Smooth muscle cell (in vitro differentiated cells): ENCODE measurements around the gene GIMAP5. TPM values are rescaled to one million over a fixed set of nuclear protein-coding genes. Genes with fewer than 3 reads are reported as not detected.

Experiments
- DNase-seq: peaks from one replicate; lab custom pipeline; 2025; ENCODE audit not compliant: unreplicated experiment; lab: John Stamatoyannopoulos, UW
- H2AFZ ChIP-seq: fragments of 200-600 bp; sonication (generic); 2 replicates; pipeline ENCODE4 v1.6.0; 2016; ENCODE audit warnings: antibody characterized with exemption, low read depth, mild to moderate bottlenecking
- H3F3A ChIP-seq: fragments of 200-600 bp; sonication (generic); 2 replicates; pipeline ENCODE4 v1.6.0; 2017; ENCODE audit warnings: antibody characterized with exemption, low read depth
- H3K27ac ChIP-seq: fragments of 200-600 bp; sonication (generic); 2 replicates; pipeline ENCODE4 v1.5.1; 2016; ENCODE audit warnings: low read depth, mild to moderate bottlenecking
- H3K27me3 ChIP-seq: fragments of 200-600 bp; sonication (generic); 2 replicates; pipeline ENCODE4 v1.6.1; 2016; ENCODE audit warnings: low read depth, mild to moderate bottlenecking
- H3K36me3 ChIP-seq: fragments of 200-600 bp; sonication (generic); 2 replicates; pipeline ENCODE4 v1.5.1; 2016; ENCODE audit warnings: low read depth
- H3K4me1 ChIP-seq: fragments of 200-600 bp; sonication (generic); 2 replicates; pipeline ENCODE4 v1.5.1; 2016; ENCODE audit warnings: low read depth
- H3K4me2 ChIP-seq: fragments of 200-600 bp; sonication (generic); 2 replicates; pipeline ENCODE4 v1.6.0; 2016; ENCODE audit warnings: mild to moderate bottlenecking
- H3K4me3 ChIP-seq: fragments of 200-600 bp; sonication (generic); 2 replicates; pipeline ENCODE4 v1.5.1; 2016; ENCODE audit warnings: mild to moderate bottlenecking
- H3K79me2 ChIP-seq: fragments of 200-600 bp; sonication (generic); 2 replicates; pipeline ENCODE4 v1.6.0; 2016; ENCODE audit warnings: low read depth, mild to moderate bottlenecking
- H3K9ac ChIP-seq: fragments of 200-600 bp; sonication (generic); 2 replicates; pipeline ENCODE4 v1.6.0; 2016; ENCODE audit warnings: low read depth
- H3K9me3 ChIP-seq: fragments of 200-600 bp; sonication (generic); replicated peaks from 2 replicates; pipeline ENCODE4 v1.5.1; 2016; ENCODE audit warnings: low read depth
- H4K20me1 ChIP-seq: fragments of 200-600 bp; sonication (generic); 2 replicates; pipeline ENCODE4 v1.6.0; 2016; ENCODE audit warnings: low read depth
- CTCF ChIP-seq: fragments of 200-600 bp; sonication (generic); IDR thresholded peaks from 2 replicates; pipeline ENCODE4 v1.5.1; 2017; ENCODE audit warnings: borderline replicate concordance, mild to moderate bottlenecking, antibody characterized with exemption; ENCODE audit not compliant: insufficient read depth, poor library complexity, severe bottlenecking
- WGBS: methylation state at CpG from one replicate; pipeline ENCODE4 v1.1.7; 2016; ENCODE audit warnings: low lambda C conversion rate; 5-methylcytosine and 5-hydroxymethylcytosine counted together
- polyA plus RNA-seq: library from polyadenylated mRNA; unstranded; fragments of >200 nt; fragmentation: Nextera tagmentation; extraction: Ambion mirVana; gene quantifications from 2 replicates; pipeline ENCODE4 v1.2.1, GENCODE V29; 2016
- total RNA-seq: library from RNA; depleted of rRNA; stranded (reverse); fragments of >200 nt; gene quantifications from 2 replicates; pipeline ENCODE4 v1.2.3, GENCODE V29; 2014

Gene GIMAP5
- total and polyA plus RNA-seq, 2 experiments from 2014 or later: not detected

GRCh38 chr7:150738591-150739001, 1.4 kb downstream of the GIMAP5 start:
- no peak overlapping the region for H2AFZ ChIP-seq
- no peaks in the 10 kb centered on the region for H4K20me1 ChIP-seq
- no peak overlapping the region for H3K4me3 ChIP-seq
- no peak for DNase-seq
- no peaks in the 10 kb centered on the region for H3F3A ChIP-seq
- H3K4me2 ChIP-seq: no peak overlapping the region
- 66% methylated on average over 5 of the region's 5 CpGs for WGBS
- no peaks in the 10 kb centered on the region for H3K36me3 ChIP-seq
- no peak for TF ChIP-seq CTCF
- no peaks in the 10 kb centered on the region for H3K79me2 ChIP-seq
- H3K4me1 ChIP-seq: no peaks in the 10 kb centered on the region
- no peaks in the 10 kb centered on the region for H3K9me3 ChIP-seq
- no peak overlapping the region for H3K27ac ChIP-seq
- H3K27me3 ChIP-seq: peaks cover 71% of the 10 kb centered on the region
- H3K9ac ChIP-seq: no peak overlapping the region

- TF ChIP-seq CTCF: no peak
- H3K36me3 ChIP-seq: no peaks in the 10 kb centered on the region
- H3K27ac ChIP-seq: no peak overlapping the region
Observed at GRCh38 chr7:150739033-150739432, 1.8 kb downstream of the GIMAP5 start.

GRCh38 chr7:150740053-150740452, 2.8 kb downstream of the GIMAP5 start:
- no peaks in the 10 kb centered on the region for H3K9me3 ChIP-seq
- H3K36me3 ChIP-seq: no peaks in the 10 kb centered on the region
- no peaks in the 10 kb centered on the region for H3K4me1 ChIP-seq
- no peaks in the 10 kb centered on the region for H3K79me2 ChIP-seq
- no peak overlapping the region for H3K9ac ChIP-seq
- H3K4me2 ChIP-seq: no peak overlapping the region
- H3F3A ChIP-seq: no peaks in the 10 kb centered on the region
- H3K4me3 ChIP-seq: no peak overlapping the region
- H4K20me1 ChIP-seq: no peaks in the 10 kb centered on the region
- H3K27me3 ChIP-seq: peaks cover 77% of the 10 kb centered on the region
- 77% methylated on average over 10 of the region's 10 CpGs for WGBS
- TF ChIP-seq CTCF: no peak
- no peak overlapping the region for H2AFZ ChIP-seq
- H3K27ac ChIP-seq: no peak overlapping the region
- DNase-seq: no peak

More at GRCh38 chr7:150739033-150739432, 1.8 kb downstream of the GIMAP5 start:
- peaks cover 75% of the 10 kb centered on the region for H3K27me3 ChIP-seq
- no peaks in the 10 kb centered on the region for H3K4me1 ChIP-seq
- no peaks in the 10 kb centered on the region for H3K9me3 ChIP-seq
- no peak for DNase-seq
- no peak overlapping the region for H3K4me2 ChIP-seq
- H3K79me2 ChIP-seq: no peaks in the 10 kb centered on the region
- H3K9ac ChIP-seq: no peak overlapping the region
- H2AFZ ChIP-seq: no peak overlapping the region
- no peaks in the 10 kb centered on the region for H3F3A ChIP-seq
- H4K20me1 ChIP-seq: no peaks in the 10 kb centered on the region
- H3K4me3 ChIP-seq: no peak overlapping the region

GRCh38 chr7:150742286-150742968, 5.2 kb downstream of the GIMAP5 start:
- H3K36me3 ChIP-seq: no peaks in the 10 kb centered on the region
- no peaks in the 10 kb centered on the region for H3K9me3 ChIP-seq
- H3K9ac ChIP-seq: no peak overlapping the region
- no peak for DNase-seq
- no peak overlapping the region for H3K27ac ChIP-seq
- no peaks in the 10 kb centered on the region for H3F3A ChIP-seq
- H4K20me1 ChIP-seq: no peaks in the 10 kb centered on the region
- no peak overlapping the region for H3K4me2 ChIP-seq
- 79% methylated on average over 14 of the region's 14 CpGs for whole genome bisulfite sequencing
- H3K4me3 ChIP-seq: no peak overlapping the region
- peaks cover 66% of the 10 kb centered on the region for H3K27me3 ChIP-seq
- no peak for TF ChIP-seq CTCF
- no peaks in the 10 kb centered on the region for H3K4me1 ChIP-seq
- H2AFZ ChIP-seq: no peak overlapping the region
- H3K79me2 ChIP-seq: no peaks in the 10 kb centered on the region
